Esophagus (tissue), 2 donors: ENCODE data around the gene CDKAL1. TPM values are rescaled to one million over a fixed set of nuclear protein-coding genes. Genes with fewer than 3 reads are reported as not detected.
"Not testable (repeated sequence)": the region's sequence is repeated elsewhere in the genome, so short reads cannot be mapped to it uniquely, and the experiment has no call there.

Source experiments
- H3K27ac ChIP-seq, 2 donors: one replicate each; pipeline ENCODE4 v1.5.1; 2013; ENCODE audit warnings: low read depth in 2 of 2, mild to moderate bottlenecking in 2 of 2, inconsistent platforms in 1 of 2, low read length in 1 of 2, moderate library complexity in 1 of 2
- H3K27me3 ChIP-seq, 2 donors: one replicate each; pipeline ENCODE4 v1.6.1; 2013; ENCODE audit warnings: low read length in 2 of 2, control low read depth in 1 of 2, mild to moderate bottlenecking in 1 of 2; ENCODE audit not compliant: insufficient read depth in 2 of 2, control insufficient read depth in 1 of 2
- H3K36me3 ChIP-seq, 2 donors: one replicate each; pipeline ENCODE4 v1.6.1; 2013; ENCODE audit warnings: low read length in 1 of 2; ENCODE audit not compliant: control insufficient read depth in 2 of 2, insufficient read depth in 2 of 2
- H3K4me1 ChIP-seq, 2 donors: one replicate each; pipeline ENCODE4 v1.6.1; 2013; ENCODE audit warnings: low read length in 1 of 2; ENCODE audit not compliant: control insufficient read depth in 2 of 2, insufficient read depth in 2 of 2
- H3K4me3 ChIP-seq, 2 donors: one replicate each; pipeline ENCODE4 v1.5.1; 2013; ENCODE audit warnings: low read length in 2 of 2, mild to moderate bottlenecking in 2 of 2, low read depth in 1 of 2, moderate library complexity in 1 of 2
- H3K9me3 ChIP-seq, 2 donors: one replicate each; pipeline ENCODE4 v1.6.1; 2013; ENCODE audit warnings: mild to moderate bottlenecking in 2 of 2, low read depth in 1 of 2, low read length in 1 of 2, moderate library complexity in 1 of 2; ENCODE audit not compliant: control insufficient read depth in 2 of 2, insufficient read depth in 1 of 2
- WGBS, 2 donors: extraction: QIAGEN DNeasy Blood & Tissue Kit; methylation state at CpG; one replicate each; pipeline ENCODE4 v1.1.7; 2013; 5-methylcytosine and 5-hydroxymethylcytosine counted together
- polyA plus RNA-seq, 2 donors: library from polyadenylated mRNA; stranded (reverse); fragments of 200-250 nt; gene quantifications; one replicate each; pipeline ENCODE4 v1.2.3, GENCODE V29; 2013
- donor health status: healthy with polysubstance abuse.
- donor health status: Bipolar disorder and iron deficiency.

CDKAL1 gene
- polyA plus RNA-seq, 2 donors: 3.5 TPM

DNA sequence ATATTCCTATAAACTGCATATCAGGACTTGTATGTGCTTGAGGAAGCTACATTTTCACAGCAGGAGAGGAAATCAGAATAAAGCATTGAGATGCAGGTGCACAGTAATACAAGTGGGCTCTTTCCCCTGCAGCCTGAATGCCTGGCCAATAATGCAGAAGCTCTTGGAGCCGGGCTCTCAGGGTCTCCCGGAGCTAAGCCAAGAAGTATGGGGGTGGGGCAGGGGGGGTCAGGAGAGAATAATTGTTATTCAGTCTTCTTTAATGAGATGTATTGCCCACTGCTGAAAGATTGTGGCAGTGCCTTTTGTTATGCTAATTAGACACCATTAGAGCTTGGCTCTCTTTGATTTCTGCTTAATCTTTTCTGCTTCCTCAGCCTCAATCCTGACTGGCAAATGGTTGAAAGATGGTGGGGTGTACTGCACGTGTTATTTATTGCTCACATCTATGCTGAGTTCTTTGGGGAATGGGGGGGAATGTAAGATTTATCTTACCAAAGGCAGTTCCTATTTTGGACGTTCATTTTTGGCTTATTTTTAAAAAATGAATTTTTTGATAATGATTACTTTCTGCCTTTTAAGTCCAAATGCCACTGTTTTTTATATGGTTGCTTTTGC lies 651.7 kb downstream of the CDKAL1 start:
- no peaks in the 10 kb centered on the region for H3K4me1 ChIP-seq
- H3K27ac ChIP-seq: no peak overlapping the region
- H3K4me3 ChIP-seq: no peak overlapping the region
- no peaks in the 10 kb centered on the region for H3K9me3 ChIP-seq
- H3K27me3 ChIP-seq: no peaks in the 10 kb centered on the region
- no peaks in the 10 kb centered on the region for H3K36me3 ChIP-seq
- 62 to 75% methylated on average over 4 of the region's 4 CpGs for WGBS, 2 donors

- Histone ChIP-seq H3K4me3 (no peak overlapping the region), H3K27me3 (no peaks in the 10 kb centered on the region), H3K36me3 (no peaks in the 10 kb centered on the region), H3K4me1 (no peaks in the 10 kb centered on the region), H3K27ac (no peak overlapping the region), H3K9me3 (no peaks in the 10 kb centered on the region)
- 41 to 42% methylated on average over 2 of the region's 2 CpGs for WGBS, 2 donors
Observed at GRCh38 chr6:21186479-21187055, 652.3 kb downstream of the CDKAL1 start.

DNA sequence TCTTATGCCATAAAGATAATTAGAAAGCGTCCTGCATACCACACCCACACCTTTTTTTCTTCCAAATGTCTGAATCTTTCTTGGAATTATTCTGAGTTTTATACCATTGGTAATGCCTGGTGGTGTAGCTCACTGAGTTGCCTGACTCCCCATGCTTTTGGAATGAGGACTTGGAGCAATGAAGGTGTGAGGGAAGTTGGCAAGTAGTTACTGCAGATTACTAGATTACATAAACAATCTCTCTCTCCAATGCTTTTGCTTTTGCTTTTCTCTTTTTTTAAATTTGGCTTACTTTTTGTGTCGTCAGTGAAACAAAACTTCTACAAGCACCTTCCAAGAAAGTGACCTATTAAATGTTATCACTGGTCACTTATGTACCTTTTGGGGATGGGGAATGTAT lies 653.2 kb downstream of the CDKAL1 start:
- no peak overlapping the region for H3K4me3 ChIP-seq
- WGBS, 2 donors: 67 to 80% methylated on average over 2 of the region's 2 CpGs

DNA sequence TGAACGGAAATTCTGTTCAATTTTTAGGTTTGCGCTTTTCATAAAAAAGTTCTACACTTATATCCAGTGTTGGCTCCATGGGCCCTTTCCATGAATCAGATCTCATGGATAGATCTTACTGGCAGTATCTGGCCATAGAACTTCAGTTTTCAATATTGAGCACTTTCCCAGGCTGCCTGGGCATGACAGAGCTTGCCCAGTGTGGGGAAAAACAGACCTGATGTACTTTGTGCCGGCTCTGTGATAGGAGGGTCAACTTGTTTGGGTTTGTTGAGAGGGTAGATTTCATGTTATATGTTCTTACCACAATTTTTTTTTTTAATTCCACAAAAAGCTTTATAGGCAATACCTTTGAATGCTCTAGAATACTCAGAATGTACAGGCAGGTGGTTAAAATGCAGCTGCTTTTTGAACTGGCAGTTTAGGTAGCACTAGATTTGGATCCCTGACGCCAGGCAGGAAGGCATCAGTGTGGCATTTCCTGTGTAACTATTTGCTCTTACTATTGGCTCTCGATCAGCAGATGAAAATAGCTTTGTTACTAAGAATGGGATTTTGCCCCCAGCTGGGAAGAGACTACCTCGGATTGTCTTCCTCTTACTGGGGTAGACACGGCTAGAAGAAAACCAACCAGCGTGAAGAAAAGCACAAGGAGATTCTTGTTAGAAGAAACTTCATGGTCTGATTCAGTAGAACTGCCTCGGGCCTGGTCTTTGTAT lies 654.4 kb downstream of the CDKAL1 start:
- H3K27me3 ChIP-seq: no peaks in the 10 kb centered on the region
- H3K4me1 ChIP-seq: no peaks in the 10 kb centered on the region
- H3K27ac ChIP-seq: peak overlapping the region; percentile 7 to 67
- no peaks in the 10 kb centered on the region for H3K9me3 ChIP-seq
- no peaks in the 10 kb centered on the region for H3K36me3 ChIP-seq
- no peak overlapping the region for H3K4me3 ChIP-seq
- WGBS, 2 donors: 44 to 58% methylated on average over 9 of the region's 9 CpGs

More for the DNA sequence above, 653.2 kb downstream of the CDKAL1 start:
- Histone ChIP-seq H3K9me3 (no peaks in the 10 kb centered on the region), H3K4me1 (no peaks in the 10 kb centered on the region), H3K36me3 (no peaks in the 10 kb centered on the region), H3K27ac (no peak overlapping the region), H3K27me3 (no peaks in the 10 kb centered on the region)

DNA sequence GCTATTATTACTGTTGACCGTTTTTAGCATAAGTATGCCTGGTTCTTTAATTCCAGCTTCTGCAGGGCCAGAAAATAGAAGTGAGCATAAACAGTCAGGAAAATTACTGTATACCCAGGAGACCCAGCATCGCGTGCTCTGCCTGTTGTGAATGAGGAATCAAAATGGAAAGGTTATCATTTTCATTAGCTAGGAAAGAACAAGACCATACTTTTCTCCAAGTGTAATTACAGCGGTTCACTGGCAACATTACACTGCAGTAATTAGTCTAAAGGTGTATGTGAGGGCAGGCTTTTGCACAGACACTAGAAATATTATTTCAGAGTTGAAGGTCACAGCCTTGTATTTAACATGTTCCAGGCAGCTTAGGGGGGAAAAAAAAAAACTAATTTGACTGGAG lies 655.5 kb downstream of the CDKAL1 start:
- Histone ChIP-seq H3K4me3 (no peak overlapping the region), H3K9me3 (no peaks in the 10 kb centered on the region), H3K27ac (no peak overlapping the region), H3K36me3 (no peaks in the 10 kb centered on the region), H3K4me1 (no peaks in the 10 kb centered on the region), H3K27me3 (no peaks in the 10 kb centered on the region)
- WGBS, 2 donors: 81 to 83% methylated on average over 4 of the region's 4 CpGs

DNA sequence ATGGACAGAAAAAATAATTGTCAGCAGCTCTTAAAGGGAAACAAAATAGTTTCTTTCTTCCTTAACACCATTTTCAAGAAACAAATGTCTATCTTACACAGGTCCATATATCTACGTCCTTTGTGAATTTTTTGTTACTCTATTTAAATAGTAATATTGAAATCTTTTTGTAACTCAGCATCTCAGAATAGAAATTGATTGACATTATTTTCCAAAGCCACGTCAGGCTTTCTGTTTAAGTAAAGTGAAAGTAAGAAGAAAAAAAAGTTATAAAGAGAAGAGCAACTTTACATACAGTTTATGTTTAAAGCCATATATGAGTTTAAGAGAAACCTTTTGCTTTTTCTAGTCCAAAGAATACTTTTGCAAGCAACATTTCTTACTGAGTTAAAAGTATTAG lies 656.4 kb downstream of the CDKAL1 start:
- Histone ChIP-seq H3K4me3 (no peak overlapping the region), H3K4me1 (no peaks in the 10 kb centered on the region), H3K36me3 (no peaks in the 10 kb centered on the region), H3K9me3 (no peaks in the 10 kb centered on the region), H3K27me3 (no peaks in the 10 kb centered on the region), H3K27ac (no peak overlapping the region)
- WGBS, 2 donors: 53 to 63% methylated on average over 2 of the region's 2 CpGs

DNA sequence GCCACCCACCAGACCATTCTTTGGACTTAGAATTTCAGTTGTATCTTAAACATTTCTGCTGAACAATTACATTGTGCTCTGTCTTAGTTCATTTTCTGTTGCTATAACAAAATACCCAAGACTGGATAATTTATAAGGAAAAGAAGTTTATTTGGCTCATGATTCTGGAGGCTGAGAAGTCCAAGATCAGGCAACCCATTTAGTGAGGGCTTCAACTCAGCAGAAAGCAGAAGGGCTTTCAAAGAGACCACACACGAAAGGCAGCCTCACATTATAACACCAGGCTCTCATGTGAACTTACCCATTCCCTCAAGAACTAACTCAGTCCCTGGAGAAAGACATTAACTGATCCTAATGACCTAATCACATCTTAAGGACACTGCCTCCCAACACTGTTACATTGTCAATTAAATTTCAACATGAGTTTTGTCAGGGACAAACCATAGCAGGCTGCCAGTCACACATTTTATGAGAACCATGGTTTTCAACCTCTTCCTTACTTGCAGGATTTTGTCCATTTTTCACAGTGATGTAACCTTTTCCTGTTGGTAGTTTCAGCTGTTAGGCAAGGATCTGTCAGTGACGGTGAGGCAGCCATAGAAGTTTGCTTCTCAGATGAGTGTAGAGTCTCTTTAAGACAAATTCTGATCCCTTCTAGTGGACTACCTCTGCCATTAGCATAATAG lies 659.7 kb downstream of the CDKAL1 start:
- 87 to 92% methylated on average over 2 of the region's 2 CpGs for WGBS, 2 donors
- H3K9me3 ChIP-seq: no peaks in the 10 kb centered on the region
- H3K36me3 ChIP-seq: no peaks in the 10 kb centered on the region
- H3K27ac ChIP-seq: no peak overlapping the region
- H3K4me1 ChIP-seq: no peaks in the 10 kb centered on the region
- H3K4me3 ChIP-seq: no peak overlapping the region
- no peaks in the 10 kb centered on the region for H3K27me3 ChIP-seq

DNA sequence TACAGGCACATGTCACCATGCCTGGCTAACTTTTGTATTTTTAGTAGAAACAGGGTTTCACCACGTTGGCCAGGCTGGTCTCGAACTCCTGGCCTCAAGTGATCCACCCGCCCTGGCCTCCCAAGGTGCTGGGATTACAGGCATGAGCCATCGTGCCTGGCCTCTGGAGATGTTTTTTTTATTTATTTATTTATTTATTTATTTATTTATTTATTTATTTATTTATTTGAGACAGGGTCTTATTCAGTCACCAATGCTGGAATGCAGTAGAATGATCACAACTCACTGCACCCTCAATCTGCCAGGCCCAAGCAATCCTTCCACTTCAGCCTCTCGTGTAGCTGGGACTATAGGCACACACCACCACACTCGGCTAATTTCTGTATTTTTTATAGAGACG lies 661.0 kb downstream of the CDKAL1 start:
- not testable (repeated sequence) for H3K27ac ChIP-seq, H3K27me3 ChIP-seq, H3K4me1 ChIP-seq, H3K9me3 ChIP-seq, H3K36me3 ChIP-seq, H3K4me3 ChIP-seq
- WGBS, 2 donors: 95 to 96% methylated on average over 7 of the region's 7 CpGs

DNA sequence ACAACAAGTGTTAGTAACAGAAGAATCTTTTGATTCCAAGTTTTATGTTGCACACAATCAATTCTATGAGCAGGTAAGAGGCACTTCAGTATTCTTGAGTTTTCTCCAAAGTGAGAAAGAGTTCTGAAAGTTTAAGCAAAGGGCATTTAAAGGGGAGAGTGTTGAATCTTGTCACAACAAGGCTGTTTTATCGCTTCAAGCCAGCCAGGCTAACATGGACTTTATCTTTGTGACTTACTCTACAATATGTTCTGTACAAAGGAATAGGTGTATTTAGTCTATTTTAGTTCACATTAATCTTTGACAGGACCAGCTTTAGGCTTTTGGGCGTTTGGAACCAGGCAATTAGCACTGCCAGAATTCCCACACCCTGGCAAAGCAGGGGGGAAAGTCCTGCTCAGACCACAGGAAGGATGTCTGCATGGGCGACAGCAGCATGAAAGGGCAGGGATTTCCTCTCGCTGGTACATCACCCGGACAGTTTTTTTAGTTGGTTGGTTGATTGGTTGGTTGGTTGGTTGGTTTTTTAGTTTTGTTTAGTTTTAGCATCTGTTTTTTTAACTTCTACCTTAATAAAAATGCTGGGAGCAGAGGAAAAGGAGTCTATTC lies 663.9 kb downstream of the CDKAL1 start:
- no peak overlapping the region for H3K27ac ChIP-seq
- no peaks in the 10 kb centered on the region for H3K4me1 ChIP-seq
- H3K27me3 ChIP-seq: no peaks in the 10 kb centered on the region
- H3K36me3 ChIP-seq: peaks cover 0 to 2% of the 10 kb centered on the region in 2 donors
- WGBS, 2 donors: 68 to 71% methylated on average over 5 of the region's 5 CpGs
- H3K4me3 ChIP-seq: no peak overlapping the region
- no peaks in the 10 kb centered on the region for H3K9me3 ChIP-seq
